OCI-LY7 (cell line): Measurements from ENCODE around the gene ZNF429. TPM values are rescaled to one million over a fixed set of nuclear protein-coding genes. Genes with fewer than 3 reads are reported as not detected.

Source experiments
- BruUV-seq: library from RNA; stranded (reverse); fragments of 400-500 nt; replicated peaks from 2 replicates; lab custom pipeline; 2021; lab: Mats Ljungman, UMichigan
- CTCF ChIA-PET: fragments of 300-600 bp; sonication (Branson Sonifier 250); formaldehyde crosslinking; loops from one replicate; lab custom pipeline; 2022; ENCODE audit warnings: antibody characterized with exemption; ENCODE audit not compliant: unreplicated experiment; lab: Charles Lee
- POLR2A ChIA-PET: fragments of 300-600 bp; sonication (Branson Sonifier 250); formaldehyde crosslinking; loops from one replicate; lab custom pipeline; 2022; ENCODE audit warnings: antibody characterized with exemption; lab: Charles Lee
- DNase-seq: peaks from one replicate; pipeline ENCODE4 v3.0.0-alpha.2; 2015; ENCODE audit warnings: low spot score
- H2AFZ ChIP-seq: fragments of 200-600 bp; sonication (generic), shearing (Covaris generic); 2 replicates; pipeline ENCODE4 v1.6.1; 2014; ENCODE audit warnings: mild to moderate bottlenecking, antibody characterized with exemption, low read length, moderate library complexity
- H3K27ac ChIP-seq: fragments of 200-600 bp; sonication (generic); 2 replicates; pipeline ENCODE4 v1.5.1; 2014; ENCODE audit warnings: mixed run types, low read depth, mild to moderate bottlenecking, moderate library complexity, low read length, inconsistent platforms; ENCODE audit not compliant: poor library complexity, severe bottlenecking
- H3K36me3 ChIP-seq: fragments of 200-600 bp; sonication (generic); 2 replicates; pipeline ENCODE4 v1.6.1; 2014; ENCODE audit warnings: mild to moderate bottlenecking, antibody characterized with exemption, low read length, moderate library complexity, mixed read lengths; ENCODE audit not compliant: insufficient read depth
- H3K4me1 ChIP-seq: fragments of 200-600 bp; sonication (generic); 2 replicates; pipeline ENCODE4 v1.5.1; 2014; ENCODE audit warnings: mild to moderate bottlenecking, low read length; ENCODE audit not compliant: insufficient read depth, poor library complexity, severe bottlenecking
- H3K4me2 ChIP-seq: fragments of 200-600 bp; sonication (generic); 2 replicates; pipeline ENCODE4 v1.6.1; 2014; ENCODE audit warnings: mild to moderate bottlenecking, low read length
- H3K4me3 ChIP-seq: fragments of 200-600 bp; sonication (generic); 2 replicates; pipeline ENCODE4 v1.5.1; 2014; ENCODE audit warnings: mild to moderate bottlenecking, low read depth, low read length; ENCODE audit not compliant: poor library complexity, severe bottlenecking
- H3K79me2 ChIP-seq: fragments of 200-600 bp; sonication (generic); 2 replicates; pipeline ENCODE4 v1.6.1; 2016; ENCODE audit warnings: low read depth, mild to moderate bottlenecking, low read length, moderate library complexity, mixed read lengths; ENCODE audit not compliant: insufficient read depth
- H3K9me2 ChIP-seq: fragments of 200-600 bp; sonication (generic); 2 replicates; pipeline ENCODE4 v1.6.1; 2016; ENCODE audit warnings: mild to moderate bottlenecking, low read length, mixed read lengths; ENCODE audit not compliant: insufficient read depth
- H3K9me3 ChIP-seq: fragments of 200-600 bp; sonication (generic); 2 replicates; pipeline ENCODE4 v1.6.1; 2014; ENCODE audit warnings: mild to moderate bottlenecking, mixed run types, low read length, mixed read lengths
- H4K20me1 ChIP-seq: fragments of 200-600 bp; sonication (generic); 2 replicates; pipeline ENCODE4 v1.6.1; 2014; ENCODE audit warnings: mild to moderate bottlenecking, antibody characterized with exemption, low read length, moderate library complexity, mixed read lengths; ENCODE audit not compliant: insufficient read depth
- EZH2phosphoT487 ChIP-seq: fragments of 200-600 bp; sonication (generic); IDR thresholded peaks from 2 replicates; pipeline ENCODE4 v1.6.1; 2018; ENCODE audit warnings: low read depth, borderline replicate concordance, mild to moderate bottlenecking, mixed run types, antibody characterized with exemption, low read length, moderate library complexity, mixed read lengths
- intact Hi-C: fragments of 100-400 bp; cut with micrococcal nuclease; formaldehyde crosslinking; loops from one replicate; pipeline ENCODE4 v1.10.0; 2022; ENCODE audit not compliant: unreplicated experiment
- total RNA-seq, 2 experiments: library from RNA; depleted of rRNA in 1 of 2; stranded (reverse); fragments of >200 nt in 1 of 2; shearing (Covaris generic) in 1 of 2; gene quantifications; 2 replicates each; pipeline ENCODE4 v1.2.3, GENCODE V29; 2014 to 2022
- TF ChIP-seq, protein P1 (sequence below): fragments of 200-600 bp; sonication (generic); conservative IDR thresholded peaks from 2 replicates; pipeline ENCODE4 v1.5.1; 2014; ENCODE audit warnings: mild to moderate bottlenecking, antibody characterized with exemption, low read length, moderate library complexity, mixed read lengths

The ZNF429 gene
- total RNA-seq, 2 experiments from 2014 or later = 19.8 to 24.6 TPM

GRCh38 chr19:21580818-21581217 lies 75.4 kb downstream of the ZNF429 start:
- BruUV-seq = no TSS peak
- no peak for TF ChIP-seq EZH2phosphoT487
- TF ChIP-seq, protein P1, sequence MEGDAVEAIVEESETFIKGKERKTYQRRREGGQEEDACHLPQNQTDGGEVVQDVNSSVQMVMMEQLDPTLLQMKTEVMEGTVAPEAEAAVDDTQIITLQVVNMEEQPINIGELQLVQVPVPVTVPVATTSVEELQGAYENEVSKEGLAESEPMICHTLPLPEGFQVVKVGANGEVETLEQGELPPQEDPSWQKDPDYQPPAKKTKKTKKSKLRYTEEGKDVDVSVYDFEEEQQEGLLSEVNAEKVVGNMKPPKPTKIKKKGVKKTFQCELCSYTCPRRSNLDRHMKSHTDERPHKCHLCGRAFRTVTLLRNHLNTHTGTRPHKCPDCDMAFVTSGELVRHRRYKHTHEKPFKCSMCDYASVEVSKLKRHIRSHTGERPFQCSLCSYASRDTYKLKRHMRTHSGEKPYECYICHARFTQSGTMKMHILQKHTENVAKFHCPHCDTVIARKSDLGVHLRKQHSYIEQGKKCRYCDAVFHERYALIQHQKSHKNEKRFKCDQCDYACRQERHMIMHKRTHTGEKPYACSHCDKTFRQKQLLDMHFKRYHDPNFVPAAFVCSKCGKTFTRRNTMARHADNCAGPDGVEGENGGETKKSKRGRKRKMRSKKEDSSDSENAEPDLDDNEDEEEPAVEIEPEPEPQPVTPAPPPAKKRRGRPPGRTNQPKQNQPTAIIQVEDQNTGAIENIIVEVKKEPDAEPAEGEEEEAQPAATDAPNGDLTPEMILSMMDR = no peak
- intact Hi-C loops = no loop called here
- H3K4me3 ChIP-seq = no peak overlapping the region
- H4K20me1 ChIP-seq = no peaks in the 10 kb centered on the region
- DNase-seq = no peak
- no peak overlapping the region for H2AFZ ChIP-seq
- H3K9me3 ChIP-seq = 0 out of 2 replicates have a peak, but pooled peaks cover 14% of the 10 kb centered on the region
- POLR2A ChIA-PET = no interaction called here
- no peaks in the 10 kb centered on the region for H3K4me1 ChIP-seq
- H3K4me2 ChIP-seq = no peak overlapping the region
- no peaks in the 10 kb centered on the region for H3K9me2 ChIP-seq
- CTCF ChIA-PET = no interaction called here
- no peaks in the 10 kb centered on the region for H3K79me2 ChIP-seq
- H3K27ac ChIP-seq = no peak overlapping the region
- no peaks in the 10 kb centered on the region for H3K36me3 ChIP-seq

DNA sequence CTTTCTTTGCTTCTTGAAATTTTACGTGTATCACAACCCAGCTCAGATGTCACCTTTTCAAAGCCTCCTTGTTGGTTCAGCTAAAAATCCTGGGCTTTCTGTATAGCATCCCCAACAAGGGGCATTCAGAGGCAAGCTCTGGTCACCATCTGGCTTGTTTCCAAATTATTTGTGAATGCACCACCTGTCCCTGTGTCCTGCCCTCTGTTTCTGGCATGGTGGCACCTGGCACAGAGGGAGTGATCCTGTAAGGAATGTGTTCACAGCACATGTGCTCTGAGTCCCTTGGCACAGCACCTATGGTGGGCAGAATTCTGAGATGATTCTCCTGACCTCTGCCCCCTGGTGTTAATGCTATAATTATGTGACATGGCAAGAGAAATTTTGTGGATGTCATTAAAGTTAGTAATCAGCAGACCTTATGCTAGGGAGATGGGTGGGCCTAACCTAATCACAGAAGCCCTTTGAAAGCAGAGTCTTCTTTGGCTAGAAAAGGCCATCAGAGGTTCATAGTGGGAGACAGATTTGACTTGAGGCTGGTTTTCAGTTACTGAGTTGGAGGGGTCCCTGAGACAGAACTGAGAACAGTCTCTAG lies 76.3 kb downstream of the ZNF429 start:
- Histone ChIP-seq H4K20me1 (no peaks in the 10 kb centered on the region), H3K4me1 (no peaks in the 10 kb centered on the region), H3K27ac (no peak overlapping the region), H3K9me3 (0 out of 2 replicates have a peak, but pooled peaks cover 10% of the 10 kb centered on the region), H3K9me2 (no peaks in the 10 kb centered on the region), H3K4me3 (no peak overlapping the region), H3K4me2 (no peak overlapping the region), H2AFZ (no peak overlapping the region), H3K36me3 (no peaks in the 10 kb centered on the region), H3K79me2 (no peaks in the 10 kb centered on the region)
- BruUV-seq = no TSS peak
- DNase-seq = no peak
- CTCF ChIA-PET = no interaction called here
- POLR2A ChIA-PET = no interaction called here
- intact Hi-C loops = no loop called here
- TF ChIP-seq, protein P1 = no peak
- TF ChIP-seq EZH2phosphoT487 = no peak

DNA sequence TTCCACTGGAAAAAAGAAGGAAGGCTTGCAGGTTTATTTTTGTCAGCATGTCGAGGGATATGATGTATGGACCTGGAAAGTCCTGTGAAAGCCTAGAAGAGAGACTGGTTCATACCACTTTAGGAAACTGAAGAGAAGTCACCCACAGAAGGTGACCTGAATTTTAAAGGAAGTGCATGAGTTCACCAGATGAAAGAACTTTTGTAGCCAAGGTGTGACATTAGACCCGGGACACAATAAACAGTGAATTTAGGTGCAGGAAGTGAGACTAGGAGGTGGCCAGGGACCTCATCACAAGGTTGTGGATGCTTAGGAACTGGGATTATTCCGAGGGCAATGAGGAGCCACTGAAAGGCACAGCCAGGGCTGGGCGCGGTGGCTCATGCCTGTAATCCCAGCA lies 79.1 kb downstream of the ZNF429 start:
- no peak overlapping the region for H3K4me2 ChIP-seq
- H3K27ac ChIP-seq = no peak overlapping the region
- H3K4me3 ChIP-seq = no peak overlapping the region
- no peaks in the 10 kb centered on the region for H3K4me1 ChIP-seq
- no peaks in the 10 kb centered on the region for H3K9me2 ChIP-seq
- no peak overlapping the region for H2AFZ ChIP-seq
- 0 out of 2 replicates have a peak, but pooled peaks cover 7% of the 10 kb centered on the region for H3K9me3 ChIP-seq
- intact Hi-C loops = no loop called here
- BruUV-seq = no TSS peak
- no peaks in the 10 kb centered on the region for H3K79me2 ChIP-seq
- H3K36me3 ChIP-seq = no peaks in the 10 kb centered on the region
- POLR2A ChIA-PET = interaction anchor here (0.6 kb wide), 1 partner anchor 311 kb away, joined by 3 read pairs; no protein-coding TSS in a partner anchor
- DNase-seq = no peak
- no peak for TF ChIP-seq EZH2phosphoT487
- TF ChIP-seq, protein P1 = no peak
- H4K20me1 ChIP-seq = no peaks in the 10 kb centered on the region
- CTCF ChIA-PET = no interaction called here
